ENCODE results near the gene LRP5. TPM values are rescaled to one million over a fixed set of nuclear protein-coding genes. Genes with fewer than 3 reads are reported as not detected.
"Not testable (repeated sequence)": the region's sequence is repeated elsewhere in the genome, so short reads cannot be mapped to it uniquely, and the experiment has no call there.

LRP5 gene
- total RNA-seq, 1 donor from 2014 or later: 65.0 TPM

- Mint-ChIP-seq H3K4me1 (ENCODE audit: unreplicated experiment) (no peaks in the 10 kb centered on the region), H3K9me3 (peaks cover 10% of the 10 kb centered on the region), H3K27me3 (no peaks in the 10 kb centered on the region), H3K27ac (peak overlapping the region; percentile 46), H3K4me3 (no peak overlapping the region), H3K36me3 (peaks cover 19% of the 10 kb centered on the region)
- no peak for DNase-seq (ENCODE audit: extremely low spot score, unreplicated experiment)
- TF ChIP-seq CTCF (conservative IDR thresholded peaks at IDR 0.05): no peak
Measured at GRCh38 chr11:68430801-68431200, 118.4 kb downstream of the LRP5 start.

- H3K27me3 Mint-ChIP-seq: no peaks in the 10 kb centered on the region
- no peak for TF ChIP-seq CTCF (conservative IDR thresholded peaks at IDR 0.05)
- H3K4me1 Mint-ChIP-seq (ENCODE audit: unreplicated experiment): peaks cover under 1% of the 10 kb centered on the region
- peak; percentile 61 for DNase-seq (ENCODE audit: extremely low spot score, unreplicated experiment)
- no peak overlapping the region for H3K27ac Mint-ChIP-seq
- no peak overlapping the region for H3K4me3 Mint-ChIP-seq
- H3K36me3 Mint-ChIP-seq: peaks cover 19% of the 10 kb centered on the region
- H3K9me3 Mint-ChIP-seq: peaks cover 10% of the 10 kb centered on the region
Measured at GRCh38 chr11:68431984-68432645, 119.7 kb downstream of the LRP5 start.

- Mint-ChIP-seq H3K27me3 (no peaks in the 10 kb centered on the region), H3K36me3 (peaks cover 19% of the 10 kb centered on the region), H3K9me3 (peaks cover 10% of the 10 kb centered on the region), H3K4me1 (ENCODE audit: unreplicated experiment) (peaks cover 5% of the 10 kb centered on the region), H3K4me3 (no peak overlapping the region), H3K27ac (no peak overlapping the region)
- no peak for TF ChIP-seq CTCF (conservative IDR thresholded peaks at IDR 0.05)
- DNase-seq (ENCODE audit: extremely low spot score, unreplicated experiment): peak; percentile 64
Measured at GRCh38 chr11:68432874-68433273, 120.5 kb downstream of the LRP5 start.

GRCh38 chr11:68433541-68433940 lies 121.2 kb downstream of the LRP5 start:
- peaks cover 6% of the 10 kb centered on the region for H3K9me3 Mint-ChIP-seq
- DNase-seq (ENCODE audit: extremely low spot score, unreplicated experiment): peak; percentile 69
- no peak overlapping the region for H3K4me3 Mint-ChIP-seq
- H3K36me3 Mint-ChIP-seq: peaks cover 18% of the 10 kb centered on the region
- H3K27me3 Mint-ChIP-seq: no peaks in the 10 kb centered on the region
- no peak overlapping the region for H3K27ac Mint-ChIP-seq
- H3K4me1 Mint-ChIP-seq (ENCODE audit: unreplicated experiment): peaks cover 5% of the 10 kb centered on the region
- TF ChIP-seq CTCF (conservative IDR thresholded peaks at IDR 0.05): no peak

- not testable (repeated sequence) for H3K27me3 Mint-ChIP-seq; H3K4me3 Mint-ChIP-seq; H3K9me3 Mint-ChIP-seq; DNase-seq (ENCODE audit: extremely low spot score, unreplicated experiment); H3K4me1 Mint-ChIP-seq (ENCODE audit: unreplicated experiment); H3K27ac Mint-ChIP-seq
- peaks cover 17% of the 10 kb centered on the region for H3K36me3 Mint-ChIP-seq
Measured at GRCh38 chr11:68434159-68434558, 121.8 kb downstream of the LRP5 start.

GRCh38 chr11:68436162-68436888 lies 123.9 kb downstream of the LRP5 start:
- no peaks in the 10 kb centered on the region for H3K27me3 Mint-ChIP-seq
- no peaks in the 10 kb centered on the region for H3K9me3 Mint-ChIP-seq
- H3K27ac Mint-ChIP-seq: no peak overlapping the region
- DNase-seq (ENCODE audit: extremely low spot score, unreplicated experiment): peak; percentile 65
- peaks cover 5% of the 10 kb centered on the region for H3K4me1 Mint-ChIP-seq (ENCODE audit: unreplicated experiment)
- H3K4me3 Mint-ChIP-seq: no peak overlapping the region
- TF ChIP-seq CTCF (conservative IDR thresholded peaks at IDR 0.05): no peak
- peaks cover 3% of the 10 kb centered on the region for H3K36me3 Mint-ChIP-seq

Measured in type B pancreatic cell (in vitro differentiated cells).